NCI-H774 (cell line): ENCODE data around the gene NPC1.

ENCODE experiments used
- DNase-seq: peaks from one replicate; lab custom pipeline; 2025; lab: John Stamatoyannopoulos, UW

The NPC1 gene

GRCh38 chr18:23548275-23548674 is 38.0 kb downstream of the NPC1 start:
- no peak for DNase-seq

- no peak for DNase-seq
Measured at GRCh38 chr18:23547846-23548245, 38.5 kb downstream of the NPC1 start.

GRCh38 chr18:23547306-23547705 is 39.0 kb downstream of the NPC1 start:
- no peak for DNase-seq

- no peak for DNase-seq
Measured at GRCh38 chr18:23545247-23545789, 41.0 kb downstream of the NPC1 start.

GRCh38 chr18:23542461-23542860 is 43.8 kb downstream of the NPC1 start:
- DNase-seq: no peak

GRCh38 chr18:23541349-23542093 is 44.8 kb downstream of the NPC1 start:
- DNase-seq: no peak

GRCh38 chr18:23540867-23541266 is 45.4 kb downstream of the NPC1 start:
- no peak for DNase-seq

GRCh38 chr18:23539911-23540525 is 46.3 kb downstream of the NPC1 start:
- no peak for DNase-seq

GRCh38 chr18:23539296-23539695 is 47.0 kb downstream of the NPC1 start:
- no peak for DNase-seq

GRCh38 chr18:23538870-23539269 is 47.4 kb downstream of the NPC1 start:
- DNase-seq: no peak

- DNase-seq: no peak
Measured at GRCh38 chr18:23538001-23538400, 48.3 kb downstream of the NPC1 start.

- no peak for DNase-seq
Measured at GRCh38 chr18:23537274-23537673, 49.0 kb downstream of the NPC1 start.

GRCh38 chr18:23536204-23536603 is 50.1 kb downstream of the NPC1 start:
- DNase-seq: no peak

- DNase-seq: no peak
Measured at GRCh38 chr18:23534276-23534675, 52.0 kb downstream of the NPC1 start.

GRCh38 chr18:23532848-23533247 is 53.5 kb downstream of the NPC1 start:
- no peak for DNase-seq

GRCh38 chr18:23531912-23532311 is 54.4 kb downstream of the NPC1 start:
- DNase-seq: no peak

GRCh38 chr18:23530195-23530594 is 56.1 kb downstream of the NPC1 start:
- no peak for DNase-seq

- no peak for DNase-seq
Measured at GRCh38 chr18:23529604-23530003, 56.7 kb downstream of the NPC1 start.

GRCh38 chr18:23528580-23529472 is 57.5 kb downstream of the NPC1 start:
- no peak for DNase-seq

GRCh38 chr18:23526501-23527063 is 59.7 kb downstream of the NPC1 start:
- DNase-seq: no peak

- DNase-seq: no peak
Measured at GRCh38 chr18:23524213-23524707, 62.0 kb downstream of the NPC1 start.
